OCI-LY1 (cell line): ENCODE results near the gene CFAP43.

Experiments used
- CTCF ChIP-seq: fragments of 200-600 bp; sonication (generic), shearing (Covaris generic); IDR thresholded peaks from 2 replicates; pipeline ENCODE4 v1.5.1; 2017; ENCODE audit warnings: mild to moderate bottlenecking, antibody characterized with exemption, low read length, moderate library complexity, mixed read lengths
- EZH2 ChIP-seq: fragments of 200-600 bp; sonication (generic), shearing (Covaris generic); IDR thresholded peaks from 2 replicates; pipeline ENCODE4 v1.8.0; 2017; ENCODE audit warnings: borderline replicate concordance, mixed run types, mild to moderate bottlenecking, antibody characterized with exemption, low read length, moderate library complexity, mixed read lengths

DNA sequence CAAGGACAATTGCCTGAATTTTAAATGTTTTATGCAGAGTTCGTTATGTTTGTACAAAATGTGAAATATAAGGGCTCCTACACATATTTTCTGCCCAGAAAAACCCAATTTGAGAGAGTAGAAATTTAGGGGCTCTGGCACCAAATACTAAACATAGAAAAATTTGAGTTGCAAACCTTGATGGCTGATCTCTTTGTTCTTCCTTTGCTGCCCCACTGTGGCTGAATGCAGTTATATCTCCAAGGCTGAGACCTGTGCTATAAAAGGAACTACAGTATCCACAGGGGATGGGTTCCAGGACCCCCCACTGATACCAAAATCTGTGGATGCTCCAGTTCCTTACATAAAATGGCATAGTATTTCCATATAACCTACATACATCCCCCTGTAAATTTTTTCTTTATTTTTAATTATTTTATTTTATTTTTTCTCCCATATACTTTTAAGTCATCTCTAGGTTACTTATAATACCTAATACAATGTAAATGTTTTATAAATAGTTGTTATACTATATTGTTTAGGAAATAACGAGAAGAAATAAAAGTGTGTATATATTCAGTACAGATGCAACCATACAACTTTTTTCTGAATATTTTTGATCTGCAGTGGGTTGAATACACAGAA is 22.5 kb downstream of the CFAP43 start:
- TF ChIP-seq CTCF (peak; percentile 54), EZH2 (no peak)
